NB4 (cell line): ENCODE measurements around the gene NTM.

ENCODE experiments used
- TF ChIP-seq, protein P1 (sequence below): IDR thresholded peaks from one replicate; pipeline ENCODE4 v1.5.1; 2012; ENCODE audit warnings: low read depth, low read length
- TF ChIP-seq, protein P2 (sequence below): IDR thresholded peaks from 2 replicates; pipeline ENCODE4 v1.6.1; 2011; ENCODE audit warnings: low read depth, low read length

- TF ChIP-seq, protein P1, sequence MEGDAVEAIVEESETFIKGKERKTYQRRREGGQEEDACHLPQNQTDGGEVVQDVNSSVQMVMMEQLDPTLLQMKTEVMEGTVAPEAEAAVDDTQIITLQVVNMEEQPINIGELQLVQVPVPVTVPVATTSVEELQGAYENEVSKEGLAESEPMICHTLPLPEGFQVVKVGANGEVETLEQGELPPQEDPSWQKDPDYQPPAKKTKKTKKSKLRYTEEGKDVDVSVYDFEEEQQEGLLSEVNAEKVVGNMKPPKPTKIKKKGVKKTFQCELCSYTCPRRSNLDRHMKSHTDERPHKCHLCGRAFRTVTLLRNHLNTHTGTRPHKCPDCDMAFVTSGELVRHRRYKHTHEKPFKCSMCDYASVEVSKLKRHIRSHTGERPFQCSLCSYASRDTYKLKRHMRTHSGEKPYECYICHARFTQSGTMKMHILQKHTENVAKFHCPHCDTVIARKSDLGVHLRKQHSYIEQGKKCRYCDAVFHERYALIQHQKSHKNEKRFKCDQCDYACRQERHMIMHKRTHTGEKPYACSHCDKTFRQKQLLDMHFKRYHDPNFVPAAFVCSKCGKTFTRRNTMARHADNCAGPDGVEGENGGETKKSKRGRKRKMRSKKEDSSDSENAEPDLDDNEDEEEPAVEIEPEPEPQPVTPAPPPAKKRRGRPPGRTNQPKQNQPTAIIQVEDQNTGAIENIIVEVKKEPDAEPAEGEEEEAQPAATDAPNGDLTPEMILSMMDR: no peak
- TF ChIP-seq, protein P2, sequence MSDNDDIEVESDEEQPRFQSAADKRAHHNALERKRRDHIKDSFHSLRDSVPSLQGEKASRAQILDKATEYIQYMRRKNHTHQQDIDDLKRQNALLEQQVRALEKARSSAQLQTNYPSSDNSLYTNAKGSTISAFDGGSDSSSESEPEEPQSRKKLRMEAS: no peak
Observed at GRCh38 chr11:132100583-132100982, 730.2 kb downstream of the NTM start.
